Measurements from ENCODE around the gene DDX56. TPM values are rescaled to one million over a fixed set of nuclear protein-coding genes. Genes with fewer than 3 reads are reported as not detected.

DDX56 gene
- total RNA-seq, result 62.3 and 67.3 TPM in 2 replicates

GRCh38 chr7:44573464-44574286, at the start of gene DDX56:
TSS of gene DDX56 (minus strand) at chr7:44573908. CDS start at chr7:44573895, 13 bp downstream.

DNA sequence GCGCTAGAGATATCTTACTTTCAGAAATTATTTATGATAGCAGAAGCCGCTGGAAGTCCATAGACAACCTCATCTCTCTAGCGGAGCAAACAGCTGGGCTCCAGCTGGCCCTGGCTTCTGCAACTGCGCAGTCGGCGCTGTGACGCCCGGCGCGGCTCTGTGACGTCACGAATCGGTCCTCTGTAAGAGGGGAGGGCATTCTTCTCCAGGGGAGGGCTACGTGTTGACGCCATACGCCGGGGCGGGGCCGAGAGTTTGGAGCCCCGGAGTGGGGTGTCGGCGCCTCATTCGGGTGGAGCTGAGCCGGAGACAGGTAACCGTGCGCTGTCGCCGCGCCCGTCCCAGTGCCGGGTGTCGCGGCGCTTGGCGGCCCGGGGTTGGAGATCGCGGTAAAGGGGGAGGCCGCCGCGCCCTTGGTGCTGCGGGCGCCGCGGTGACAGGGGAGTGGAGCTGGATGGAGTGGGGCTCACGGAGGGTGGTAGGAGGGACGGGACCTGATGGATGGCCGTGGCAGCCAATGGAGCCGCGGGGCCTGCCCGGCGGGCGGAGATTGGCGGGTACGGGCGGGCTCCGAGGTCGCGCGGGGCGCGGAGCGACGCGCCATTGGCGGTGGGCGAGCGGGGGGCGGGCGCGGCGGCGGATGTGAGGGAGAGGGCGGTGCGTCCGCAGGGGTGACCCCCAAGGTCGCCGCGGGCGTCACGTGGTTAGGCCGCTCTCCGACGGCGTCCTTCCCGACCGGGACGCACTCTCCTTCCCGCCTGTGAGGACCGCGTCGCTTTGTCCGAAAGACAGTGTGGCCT, 32.8 kb upstream of the DDX56 start, which contains the start of gene OGDH:
OGDH (plus strand) TSS at position 287 of the 800 bp plus-strand sequence. CDS start 17,717 bp downstream, outside the sequence.

GRCh38 chr7:44581879-44582603, 8.3 kb upstream of the DDX56 start, which contains the start of gene TMED4:
TSS of gene TMED4 (minus strand) at chr7:44582231. CDS start at chr7:44582206, 25 bp downstream.

DNA sequence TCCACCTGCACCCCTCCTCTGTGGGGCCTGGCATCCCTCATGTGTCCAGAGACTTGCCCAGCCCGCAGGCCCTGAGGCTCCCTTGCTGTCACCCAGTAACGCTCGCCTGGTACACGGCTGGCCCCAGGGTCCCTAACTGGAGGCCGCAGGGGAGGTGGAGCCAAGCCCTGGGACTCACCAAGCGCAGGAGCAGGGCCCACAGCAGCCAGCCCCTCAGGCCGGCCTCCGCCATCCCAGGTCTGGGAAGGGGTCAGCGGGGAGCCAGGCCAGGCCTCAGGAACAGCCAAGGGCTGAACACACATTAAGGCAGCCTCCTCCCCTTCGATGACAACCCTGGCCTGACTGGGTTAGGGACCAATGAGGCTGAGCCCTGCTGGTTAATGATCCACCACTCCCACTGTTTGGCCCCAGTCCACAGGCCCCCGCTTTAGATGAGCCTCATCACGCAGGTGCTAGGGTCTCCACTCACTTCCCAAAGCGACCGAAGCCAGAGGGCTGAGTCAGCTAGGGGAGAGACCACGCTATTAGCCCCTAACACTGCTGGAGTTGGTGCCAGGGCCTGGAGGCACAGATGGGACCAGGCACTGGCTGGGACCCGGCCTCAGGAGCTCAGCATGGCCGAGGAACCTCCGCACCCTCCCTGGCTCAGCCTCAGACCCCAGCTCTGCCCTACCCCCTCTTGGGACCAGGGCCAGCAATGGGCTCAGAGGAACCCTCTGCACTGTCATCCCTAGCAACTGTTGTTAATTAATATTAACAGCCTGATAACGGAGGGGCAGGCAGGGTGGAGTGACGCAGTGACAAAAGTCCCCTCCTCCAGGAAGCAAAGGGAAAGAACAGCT, 32.5 kb downstream of the DDX56 start, which contains the start of gene NPC1L1:
NPC1L1 (minus strand) TSS at position 303 of the 842 bp plus-strand sequence; CDS start at position 232, 71 bp downstream.

Other genes with a start within 250 kb of the DDX56 start
- gene CAMK2B, start 248.3 kb downstream of the DDX56 start, total RNA-seq, result not detected in 2 replicates
- gene NUDCD3, start 83.2 kb downstream of the DDX56 start, total RNA-seq, result 34.7 and 61.1 TPM in 2 replicates
- gene NPC1L1, start 32.6 kb downstream of the DDX56 start, total RNA-seq, result not detected in 2 replicates
- gene TMED4, start 8.3 kb upstream of the DDX56 start, total RNA-seq, result 84.8 and 126 TPM in 2 replicates
- gene OGDH, start 32.7 kb upstream of the DDX56 start, total RNA-seq, result 113 and 126 TPM in 2 replicates
- 7.1 and 10.1 TPM in 2 replicates for gene ZMIZ2, start 174.9 kb upstream of the DDX56 start, total RNA-seq
- 3,984 and 4,923 TPM in 2 replicates for gene PPIA, start 222.8 kb upstream of the DDX56 start, total RNA-seq

All from myometrial cell (primary cell).